Inflammatory macrophage treated with lipopolysaccharide for 4 hours (primary cell): ENCODE data around the gene LEPROT.

Experiments used
- DNase-seq: peaks from one replicate; pipeline ENCODE4 v3.0.0-alpha.2; 2020

LEPROT gene

GRCh38 chr1:65479554-65480204, 59.2 kb downstream of the LEPROT start:
- no peak for DNase-seq

DNA sequence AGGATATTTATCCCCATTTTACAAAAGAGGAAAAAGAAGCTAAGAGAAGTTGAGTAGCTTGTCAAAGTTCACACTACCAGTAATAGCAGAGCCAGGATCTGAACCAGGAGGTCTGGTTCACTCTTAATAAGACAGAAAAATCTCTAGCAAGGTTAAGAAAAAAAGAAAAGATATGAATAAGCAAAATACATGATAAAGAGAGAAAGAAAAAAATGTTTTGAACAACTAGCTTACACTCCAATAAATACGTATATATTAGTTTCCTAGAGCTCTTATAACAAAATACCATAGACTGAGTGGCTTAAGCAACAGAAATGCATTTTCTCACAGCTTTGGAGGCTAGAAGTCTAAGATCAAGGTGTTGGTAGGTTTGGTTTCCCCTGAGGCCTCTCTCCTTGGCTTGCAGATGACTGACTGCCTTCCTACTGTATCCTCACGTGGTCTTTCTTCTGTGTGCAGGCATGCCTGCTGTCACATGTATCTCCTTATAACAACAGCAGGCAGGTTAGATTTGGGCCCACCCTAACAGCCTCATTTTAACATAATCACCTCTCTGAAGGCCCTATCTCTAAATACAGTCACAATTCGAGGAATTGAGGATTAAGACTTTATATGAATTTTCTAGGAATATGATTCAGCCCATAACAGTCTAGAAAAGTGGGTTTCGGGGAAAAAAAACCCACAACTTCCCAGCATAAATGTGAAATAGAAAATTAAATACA, 60.4 kb downstream of the LEPROT start:
- no peak for DNase-seq

- no peak for DNase-seq
Observed at GRCh38 chr1:65483993-65484754, 63.7 kb downstream of the LEPROT start.
